IPS-18c (cell line): ENCODE data around the gene HSD17B13.
"Not testable (repeated sequence)": the region's sequence is repeated elsewhere in the genome, so short reads cannot be mapped to it uniquely, and the experiment has no call there.

Experiments used
- H3K4me3 ChIP-seq: 2 replicates; pipeline ENCODE4 v1.7.0; 2013; ENCODE audit warnings: low read depth, mild to moderate bottlenecking, low read length, moderate library complexity; ENCODE audit not compliant: insufficient read depth
- H3K9me3 ChIP-seq: one replicate; pipeline ENCODE4 v1.6.1; 2013; ENCODE audit warnings: mild to moderate bottlenecking, low read length, moderate library complexity; ENCODE audit not compliant: control insufficient read depth, insufficient read depth

The HSD17B13 gene

DNA sequence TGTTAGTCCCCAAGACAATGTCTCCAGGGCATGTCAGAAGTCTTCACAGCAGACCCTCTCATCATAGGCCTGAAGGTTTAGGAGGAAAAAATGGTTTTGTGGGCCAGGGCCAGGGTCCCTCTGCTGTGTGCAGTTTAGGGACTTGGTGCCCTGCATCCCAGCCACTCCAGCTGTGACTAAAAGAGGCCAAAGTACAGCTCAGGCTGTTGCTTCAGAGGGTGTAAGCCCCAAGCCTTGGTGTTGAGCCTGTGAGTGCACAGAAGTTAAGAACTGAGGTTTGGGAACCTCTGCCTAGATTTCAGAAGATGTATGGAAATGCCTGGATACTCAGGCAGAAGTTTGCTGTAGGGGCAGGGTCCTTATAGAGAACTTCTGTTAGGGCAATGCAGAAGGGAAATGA, 38.4 kb downstream of the HSD17B13 start:
- peaks cover 14% of the 10 kb centered on the region for H3K9me3 ChIP-seq
- not testable (repeated sequence) for H3K4me3 ChIP-seq

DNA sequence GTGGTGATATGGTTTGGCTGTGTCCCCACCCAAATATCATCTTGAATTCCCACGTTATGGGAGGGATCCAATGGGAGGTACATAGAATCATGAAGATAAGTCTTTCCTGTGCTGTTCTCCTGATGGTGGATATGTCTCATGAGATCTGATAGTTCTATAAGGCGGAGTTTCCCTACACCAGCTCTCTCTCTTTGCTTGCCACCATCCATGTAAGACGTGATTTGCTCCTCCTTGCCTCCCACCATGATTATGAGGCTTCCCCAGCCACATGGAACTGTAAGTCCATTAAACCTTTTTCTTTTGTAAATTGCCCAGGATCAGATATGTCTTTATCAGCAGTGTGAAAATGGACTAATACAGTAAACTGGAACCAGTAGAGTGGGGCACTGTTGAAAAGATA, 39.5 kb downstream of the HSD17B13 start:
- H3K4me3 ChIP-seq = no peak overlapping the region
- peaks cover 14% of the 10 kb centered on the region for H3K9me3 ChIP-seq

DNA sequence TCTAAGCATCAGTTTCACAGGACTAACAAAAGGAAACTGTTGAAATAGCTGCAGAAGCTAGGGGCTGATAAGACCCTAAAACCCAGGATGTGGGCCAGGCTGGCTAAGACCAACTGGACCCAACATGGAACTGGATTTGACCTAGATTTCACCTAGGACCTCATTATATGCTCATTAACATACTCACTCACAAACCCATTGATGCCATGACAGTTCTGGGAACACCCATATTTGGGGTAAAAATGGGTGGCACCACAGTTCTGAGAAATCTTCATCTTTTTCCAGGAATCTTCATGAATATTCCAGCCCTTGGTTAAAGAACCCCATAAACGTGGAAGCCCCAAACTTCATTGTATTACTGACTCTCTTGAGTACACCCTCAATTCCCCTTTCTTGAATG, 41.1 kb downstream of the HSD17B13 start:
- H3K4me3 ChIP-seq = no peak overlapping the region

DNA sequence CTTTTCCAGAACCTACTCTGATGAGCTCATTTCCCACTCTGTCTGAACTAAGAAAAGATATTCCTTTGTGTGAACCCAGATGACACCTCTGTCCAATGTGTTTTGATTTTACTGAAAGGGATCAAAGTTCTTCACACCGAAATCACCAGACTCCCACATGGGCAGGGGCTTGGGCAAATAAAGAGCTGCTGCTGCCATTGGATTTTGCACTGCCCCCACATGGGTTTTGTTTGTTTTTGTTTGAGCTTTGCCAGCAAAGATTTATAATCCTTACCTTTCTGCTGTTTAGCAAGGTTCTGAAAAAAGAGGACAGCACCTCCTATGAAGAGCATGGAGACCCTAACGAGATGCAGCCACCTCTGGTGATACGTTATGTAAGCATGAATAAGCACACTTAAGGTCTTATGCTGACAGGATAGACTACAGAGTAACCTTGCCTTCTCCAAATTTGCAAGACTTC, 44.3 kb downstream of the HSD17B13 start:
- H3K9me3 ChIP-seq = no peaks in the 10 kb centered on the region
- no peak overlapping the region for H3K4me3 ChIP-seq

More for the DNA sequence above, 41.1 kb downstream of the HSD17B13 start:
- peaks cover 10% of the 10 kb centered on the region for H3K9me3 ChIP-seq

DNA sequence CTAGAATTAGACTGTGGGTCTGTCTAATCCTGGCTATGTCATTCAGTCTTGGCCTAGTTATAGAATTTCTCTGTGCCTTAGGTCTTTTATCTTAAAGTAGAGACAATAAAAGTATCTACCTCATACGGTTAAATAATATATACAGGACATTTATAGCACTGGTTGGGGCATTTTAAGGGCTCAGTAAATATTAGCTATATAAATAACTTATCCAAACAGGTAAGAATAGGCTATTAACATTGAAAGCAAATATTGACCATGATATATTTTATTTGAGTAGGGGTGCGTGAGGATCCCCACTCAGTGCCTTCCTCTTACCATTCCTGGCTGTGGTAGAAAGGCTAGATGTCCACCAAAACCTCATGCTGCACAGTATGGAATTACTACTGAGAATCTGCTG, 47.4 kb downstream of the HSD17B13 start:
- no peaks in the 10 kb centered on the region for H3K9me3 ChIP-seq
- no peak overlapping the region for H3K4me3 ChIP-seq

GRCh38 chr4:87274803-87275202, 47.9 kb downstream of the HSD17B13 start:
- no peaks in the 10 kb centered on the region for H3K9me3 ChIP-seq
- H3K4me3 ChIP-seq = no peak overlapping the region

- Histone ChIP-seq H3K4me3 (no peak overlapping the region), H3K9me3 (no peaks in the 10 kb centered on the region)
Observed at GRCh38 chr4:87274327-87274726, 48.4 kb downstream of the HSD17B13 start.

- Histone ChIP-seq H3K9me3 (no peaks in the 10 kb centered on the region), H3K4me3 (no peak overlapping the region)
Observed at GRCh38 chr4:87270825-87271224, 51.9 kb downstream of the HSD17B13 start.

DNA sequence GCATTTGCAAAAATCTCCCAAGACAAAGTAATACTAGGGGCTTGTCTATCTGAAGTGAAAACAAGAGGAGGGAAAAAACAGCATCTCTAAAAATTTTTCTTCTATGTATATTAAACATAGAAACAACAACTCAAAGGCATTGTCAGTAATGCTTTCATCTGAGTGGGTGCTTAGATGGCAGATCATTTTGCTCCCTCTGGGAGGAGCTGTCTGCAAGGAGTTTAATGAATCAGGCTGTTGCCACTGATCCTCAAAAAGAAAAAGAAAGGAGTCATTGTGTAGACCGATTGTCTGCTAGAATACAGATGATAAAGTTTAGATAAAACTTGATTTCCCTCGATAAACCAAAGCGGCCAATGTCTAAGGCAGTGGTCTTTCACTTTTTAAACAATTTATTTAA, 52.5 kb downstream of the HSD17B13 start:
- Histone ChIP-seq H3K9me3 (no peaks in the 10 kb centered on the region), H3K4me3 (no peak overlapping the region)

- H3K9me3 ChIP-seq = no peaks in the 10 kb centered on the region
Observed at GRCh38 chr4:87268411-87268810, 54.3 kb downstream of the HSD17B13 start.

GRCh38 chr4:87266986-87267385, 55.7 kb downstream of the HSD17B13 start:
- Histone ChIP-seq H3K9me3 (no peaks in the 10 kb centered on the region), H3K4me3 (no peak overlapping the region)

More at GRCh38 chr4:87268411-87268810, 54.3 kb downstream of the HSD17B13 start:
- no peak overlapping the region for H3K4me3 ChIP-seq

- H3K4me3 ChIP-seq = no peak overlapping the region
- no peaks in the 10 kb centered on the region for H3K9me3 ChIP-seq
Observed at GRCh38 chr4:87262886-87263285, 59.8 kb downstream of the HSD17B13 start.

DNA sequence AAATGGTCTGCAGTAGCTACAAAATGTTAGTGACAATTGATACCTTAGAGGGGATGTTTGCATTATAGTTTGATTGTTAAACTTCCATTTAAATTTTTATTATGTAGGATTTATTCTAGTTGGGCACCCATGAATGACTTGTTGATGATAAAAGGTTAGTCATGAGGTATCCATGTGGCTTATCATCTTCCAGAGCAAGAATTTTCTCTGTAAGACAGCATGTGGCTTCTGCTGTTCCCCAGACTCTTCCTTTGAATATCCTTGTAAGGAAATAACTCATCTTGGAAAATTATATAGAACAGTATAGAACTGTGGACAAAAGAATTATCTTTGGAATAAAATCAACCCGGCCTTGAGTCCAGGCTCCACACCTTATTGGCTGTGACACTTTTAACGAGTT, 62.2 kb downstream of the HSD17B13 start:
- Histone ChIP-seq H3K9me3 (no peaks in the 10 kb centered on the region), H3K4me3 (no peak overlapping the region)

- H3K9me3 ChIP-seq = no peaks in the 10 kb centered on the region
Observed at GRCh38 chr4:87258677-87259076, 64.0 kb downstream of the HSD17B13 start.

GRCh38 chr4:87257523-87257922, 65.2 kb downstream of the HSD17B13 start:
- H3K9me3 ChIP-seq = no peaks in the 10 kb centered on the region
- no peak overlapping the region for H3K4me3 ChIP-seq

More at GRCh38 chr4:87258677-87259076, 64.0 kb downstream of the HSD17B13 start:
- H3K4me3 ChIP-seq = no peak overlapping the region

GRCh38 chr4:87255755-87256154, 66.9 kb downstream of the HSD17B13 start:
- Histone ChIP-seq H3K4me3 (no peak overlapping the region), H3K9me3 (no peaks in the 10 kb centered on the region)
